ENCODE results near the gene WIPF1.

Gene WIPF1

GRCh38 chr2:174594456-174594855 lies 3.1 kb downstream of the WIPF1 start:
- ChIA-PET CTCF (interaction anchor here (1.2 to 32.4 kb wide), 5 partner anchors 2 to 98 kb away, joined by 4 to 569 read pairs (median 401); partner anchors contain the start of gene WIPF1), POLR2A (interaction anchor here (0.8 to 2.1 kb wide), 2 partner anchors 9 to 15 kb away, joined by 3 to 5 read pairs; no protein-coding TSS in a partner anchor)
- peak overlapping the region; percentile 76 to 99 for H3K27ac ChIP-seq (ENCODE audit: insufficient read depth in 1 of 2, low read depth in 1 of 2, low read length in 2 of 2, poor library complexity in 1 of 2, severe bottlenecking in 2 of 2)
- no peak for DNase-seq
- H3K36me3 ChIP-seq (ENCODE audit: control insufficient read depth in 4 of 4, insufficient read depth in 4 of 4, low read length in 3 of 4), result peaks cover 0 to 18% (median 0%) of the 10 kb centered on the region in 4 experiments
- peaks cover 60 to 94% (median 79%) of the 10 kb centered on the region in 4 experiments for H3K4me1 ChIP-seq (ENCODE audit: control extremely low read depth in 1 of 4, control insufficient read depth in 4 of 4, insufficient read depth in 4 of 4, low read length in 3 of 4)
- H3K27me3 ChIP-seq (replicated peaks in 2 of 5; ENCODE audit: control insufficient read depth in 4 of 5, insufficient read depth in 5 of 5, low read length in 4 of 5), result no peaks in the 10 kb centered on the region
- WGBS (ENCODE audit: insufficient coverage), result no CpG with 5 or more reads among the region's 2 CpGs
- H3K9me3 ChIP-seq (ENCODE audit: control extremely low read depth in 1 of 5, control insufficient read depth in 4 of 5, insufficient read depth in 2 of 5, low read depth in 1 of 5, low read length in 4 of 5), result no peaks in the 10 kb centered on the region
- H3K4me3 ChIP-seq (ENCODE audit: control insufficient read depth in 1 of 7, extremely low read depth in 1 of 7, insufficient read depth in 4 of 7, low read depth in 2 of 7, low read length in 6 of 7), result peak overlapping the region in 6 of 7 experiments; percentile 32 to 88 (median 56)

- H3K27ac ChIP-seq (ENCODE audit: insufficient read depth in 1 of 2, low read depth in 1 of 2, low read length in 2 of 2, poor library complexity in 1 of 2, severe bottlenecking in 2 of 2), result peak overlapping the region; percentile 76 to 99
- H3K4me1 ChIP-seq (ENCODE audit: control extremely low read depth in 1 of 4, control insufficient read depth in 4 of 4, insufficient read depth in 4 of 4, low read length in 3 of 4), result peaks cover 63 to 95% (median 80%) of the 10 kb centered on the region in 4 experiments
Observed at GRCh38 chr2:174593574-174594203, 3.9 kb downstream of the WIPF1 start.

GRCh38 chr2:174593041-174593440 lies 4.6 kb downstream of the WIPF1 start:
- peaks cover 58 to 91% (median 79%) of the 10 kb centered on the region in 4 experiments for H3K4me1 ChIP-seq (ENCODE audit: control extremely low read depth in 1 of 4, control insufficient read depth in 4 of 4, insufficient read depth in 4 of 4, low read length in 3 of 4)
- POLR2A ChIA-PET, result interaction anchor here (2.1 kb wide), 1 partner anchor 10 kb away, joined by 5 read pairs; no protein-coding TSS in a partner anchor

More at GRCh38 chr2:174593574-174594203, 3.9 kb downstream of the WIPF1 start:
- Histone ChIP-seq H3K36me3 (ENCODE audit: control insufficient read depth in 4 of 4, insufficient read depth in 4 of 4, low read length in 3 of 4) (peaks cover 0 to 25% (median 0%) of the 10 kb centered on the region in 4 experiments), H3K9me3 (ENCODE audit: control extremely low read depth in 1 of 5, control insufficient read depth in 4 of 5, insufficient read depth in 2 of 5, low read depth in 1 of 5, low read length in 4 of 5) (no peaks in the 10 kb centered on the region), H3K27me3 (replicated peaks in 2 of 5; ENCODE audit: control insufficient read depth in 4 of 5, insufficient read depth in 5 of 5, low read length in 4 of 5) (no peaks in the 10 kb centered on the region), H3K4me3 (ENCODE audit: control insufficient read depth in 1 of 7, extremely low read depth in 1 of 7, insufficient read depth in 4 of 7, low read depth in 2 of 7, low read length in 6 of 7) (peak overlapping the region in 6 of 7 experiments; percentile 39 to 88 (median 58))
- CTCF ChIA-PET, result interaction anchor here (1.1 to 32.4 kb wide), 6 partner anchors 3 to 99 kb away, joined by 4 to 569 read pairs (median 204); partner anchors contain the start of gene WIPF1
- peak; percentile 87 to 94 (median 93) for DNase-seq
- POLR2A ChIA-PET, result interaction anchor here (0.8 to 2.1 kb wide), 2 partner anchors 9 to 14 kb away, joined by 3 to 5 read pairs; no protein-coding TSS in a partner anchor
- WGBS (ENCODE audit: insufficient coverage), result 2% methylated on average over 5 of the region's 6 CpGs

GRCh38 chr2:174591740-174592139 lies 5.9 kb downstream of the WIPF1 start:
- H3K4me3 ChIP-seq (ENCODE audit: control insufficient read depth in 1 of 7, extremely low read depth in 1 of 7, insufficient read depth in 4 of 7, low read depth in 2 of 7, low read length in 6 of 7), result peak overlapping the region in 1 of 7 experiments; percentile 8
- H3K27ac ChIP-seq (ENCODE audit: insufficient read depth in 1 of 2, low read depth in 1 of 2, low read length in 2 of 2, poor library complexity in 1 of 2, severe bottlenecking in 2 of 2), result peak overlapping the region; percentile 48 to 99
- H3K36me3 ChIP-seq (ENCODE audit: control insufficient read depth in 4 of 4, insufficient read depth in 4 of 4, low read length in 3 of 4), result peaks cover 0 to 37% (median 5%) of the 10 kb centered on the region in 4 experiments
- 82% methylated on average over 2 of the region's 5 CpGs for WGBS (ENCODE audit: insufficient coverage)
- ChIA-PET POLR2A (no interaction called here), CTCF (interaction anchor here (0.6 to 32.4 kb wide), 4 partner anchors 5 to 101 kb away, joined by 3 to 569 read pairs (median 485); partner anchors contain the start of gene WIPF1)
- H3K4me1 ChIP-seq (ENCODE audit: control extremely low read depth in 1 of 4, control insufficient read depth in 4 of 4, insufficient read depth in 4 of 4, low read length in 3 of 4), result peaks cover 50 to 91% (median 78%) of the 10 kb centered on the region in 4 experiments
- H3K9me3 ChIP-seq (ENCODE audit: control extremely low read depth in 1 of 5, control insufficient read depth in 4 of 5, insufficient read depth in 2 of 5, low read depth in 1 of 5, low read length in 4 of 5), result no peaks in the 10 kb centered on the region
- no peak for DNase-seq
- H3K27me3 ChIP-seq (replicated peaks in 2 of 5; ENCODE audit: control insufficient read depth in 4 of 5, insufficient read depth in 5 of 5, low read length in 4 of 5), result no peaks in the 10 kb centered on the region

More at GRCh38 chr2:174593041-174593440, 4.6 kb downstream of the WIPF1 start:
- Histone ChIP-seq H3K27me3 (replicated peaks in 2 of 5; ENCODE audit: control insufficient read depth in 4 of 5, insufficient read depth in 5 of 5, low read length in 4 of 5) (no peaks in the 10 kb centered on the region), H3K27ac (ENCODE audit: insufficient read depth in 1 of 2, low read depth in 1 of 2, low read length in 2 of 2, poor library complexity in 1 of 2, severe bottlenecking in 2 of 2) (peak overlapping the region; percentile 76 to 99), H3K9me3 (ENCODE audit: control extremely low read depth in 1 of 5, control insufficient read depth in 4 of 5, insufficient read depth in 2 of 5, low read depth in 1 of 5, low read length in 4 of 5) (no peaks in the 10 kb centered on the region), H3K36me3 (ENCODE audit: control insufficient read depth in 4 of 4, insufficient read depth in 4 of 4, low read length in 3 of 4) (peaks cover 0 to 31% (median under 1%) of the 10 kb centered on the region in 4 experiments), H3K4me3 (ENCODE audit: control insufficient read depth in 1 of 7, extremely low read depth in 1 of 7, insufficient read depth in 4 of 7, low read depth in 2 of 7, low read length in 6 of 7) (peak overlapping the region in 5 of 7 experiments; percentile 39 to 88 (median 57))
- CTCF ChIA-PET, result interaction anchor here (1.1 to 32.4 kb wide), 6 partner anchors 3 to 99 kb away, joined by 4 to 569 read pairs (median 204); partner anchors contain the start of gene WIPF1
- peak in 1 of 3 donors; percentile 61 for DNase-seq

GRCh38 chr2:174590928-174591648 lies 6.5 kb downstream of the WIPF1 start:
- H3K4me3 ChIP-seq (ENCODE audit: control insufficient read depth in 1 of 7, extremely low read depth in 1 of 7, insufficient read depth in 4 of 7, low read depth in 2 of 7, low read length in 6 of 7), result no peak overlapping the region
- no peaks in the 10 kb centered on the region for H3K9me3 ChIP-seq (ENCODE audit: control extremely low read depth in 1 of 5, control insufficient read depth in 4 of 5, insufficient read depth in 2 of 5, low read depth in 1 of 5, low read length in 4 of 5)
- CTCF ChIA-PET, result interaction anchor here (1.0 to 32.4 kb wide), 4 partner anchors 5 to 101 kb away, joined by 3 to 569 read pairs (median 485); partner anchors contain the start of gene WIPF1
- H3K4me1 ChIP-seq (ENCODE audit: control extremely low read depth in 1 of 4, control insufficient read depth in 4 of 4, insufficient read depth in 4 of 4, low read length in 3 of 4), result peaks cover 50 to 92% (median 77%) of the 10 kb centered on the region in 4 experiments
- 50% methylated on average over 2 of the region's 5 CpGs for WGBS (ENCODE audit: insufficient coverage)
- H3K27ac ChIP-seq (ENCODE audit: insufficient read depth in 1 of 2, low read depth in 1 of 2, low read length in 2 of 2, poor library complexity in 1 of 2, severe bottlenecking in 2 of 2), result peak overlapping the region in 1 of 2 experiments; percentile 52
- DNase-seq, result peak in 2 of 3 donors; percentile 37 to 58
- H3K36me3 ChIP-seq (ENCODE audit: control insufficient read depth in 4 of 4, insufficient read depth in 4 of 4, low read length in 3 of 4), result peaks cover 0 to 42% (median 5%) of the 10 kb centered on the region in 4 experiments
- H3K27me3 ChIP-seq (replicated peaks in 2 of 5; ENCODE audit: control insufficient read depth in 4 of 5, insufficient read depth in 5 of 5, low read length in 4 of 5), result no peaks in the 10 kb centered on the region
- POLR2A ChIA-PET, result no interaction called here

- POLR2A ChIA-PET, result no interaction called here
- H3K27ac ChIP-seq (ENCODE audit: insufficient read depth in 1 of 2, low read depth in 1 of 2, low read length in 2 of 2, poor library complexity in 1 of 2, severe bottlenecking in 2 of 2), result peak overlapping the region in 1 of 2 experiments; percentile 52
- 100% methylated on average over 2 of the region's 4 CpGs for WGBS (ENCODE audit: insufficient coverage)
Observed at GRCh38 chr2:174590346-174590745, 7.3 kb downstream of the WIPF1 start.

More at GRCh38 chr2:174590346-174590745, 7.3 kb downstream of the WIPF1 start:
- Histone ChIP-seq H3K4me1 (ENCODE audit: control extremely low read depth in 1 of 4, control insufficient read depth in 4 of 4, insufficient read depth in 4 of 4, low read length in 3 of 4) (peaks cover 45 to 89% (median 76%) of the 10 kb centered on the region in 4 experiments), H3K9me3 (ENCODE audit: control extremely low read depth in 1 of 5, control insufficient read depth in 4 of 5, insufficient read depth in 2 of 5, low read depth in 1 of 5, low read length in 4 of 5) (no peaks in the 10 kb centered on the region), H3K36me3 (ENCODE audit: control insufficient read depth in 4 of 4, insufficient read depth in 4 of 4, low read length in 3 of 4) (peaks cover 0 to 49% (median 5%) of the 10 kb centered on the region in 4 experiments), H3K27me3 (replicated peaks in 2 of 5; ENCODE audit: control insufficient read depth in 4 of 5, insufficient read depth in 5 of 5, low read length in 4 of 5) (no peaks in the 10 kb centered on the region), H3K4me3 (ENCODE audit: control insufficient read depth in 1 of 7, extremely low read depth in 1 of 7, insufficient read depth in 4 of 7, low read depth in 2 of 7, low read length in 6 of 7) (no peak overlapping the region)
- no peak for DNase-seq
- CTCF ChIA-PET, result interaction anchor here (1.0 to 32.4 kb wide), 4 partner anchors 6 to 102 kb away, joined by 3 to 569 read pairs (median 485); partner anchors contain the start of gene WIPF1
